ENCODE results near the gene PUM1.
"Not testable (repeated sequence)": the region's sequence is repeated elsewhere in the genome, so short reads cannot be mapped to it uniquely, and the experiment has no call there.

Gene PUM1

DNA sequence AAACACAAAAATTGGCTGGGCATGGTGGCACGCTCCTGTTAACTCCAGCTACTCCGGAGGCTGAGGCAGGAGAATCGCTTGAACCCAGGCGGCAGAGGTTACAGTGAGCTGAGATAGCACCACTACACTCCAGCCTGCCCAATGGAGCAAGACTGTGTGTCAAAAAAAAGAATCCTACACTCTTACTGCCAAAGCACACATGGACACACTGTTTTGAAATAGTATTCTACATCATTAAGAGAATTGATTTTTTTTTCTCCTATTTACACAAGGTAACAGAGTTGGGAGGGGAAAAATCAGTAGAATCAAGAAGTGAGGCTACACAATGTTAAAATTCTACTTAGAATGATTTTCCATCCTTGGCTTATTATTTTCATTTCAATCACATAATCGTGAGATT is 114.8 kb downstream of the PUM1 start:
- no peaks in the 10 kb centered on the region for H3K9me3 ChIP-seq
- no peaks in the 10 kb centered on the region for H3K4me1 ChIP-seq
- no peak for DNase-seq
- peaks cover 49% of the 10 kb centered on the region for H3K36me3 ChIP-seq
- TF ChIP-seq, protein P1, sequence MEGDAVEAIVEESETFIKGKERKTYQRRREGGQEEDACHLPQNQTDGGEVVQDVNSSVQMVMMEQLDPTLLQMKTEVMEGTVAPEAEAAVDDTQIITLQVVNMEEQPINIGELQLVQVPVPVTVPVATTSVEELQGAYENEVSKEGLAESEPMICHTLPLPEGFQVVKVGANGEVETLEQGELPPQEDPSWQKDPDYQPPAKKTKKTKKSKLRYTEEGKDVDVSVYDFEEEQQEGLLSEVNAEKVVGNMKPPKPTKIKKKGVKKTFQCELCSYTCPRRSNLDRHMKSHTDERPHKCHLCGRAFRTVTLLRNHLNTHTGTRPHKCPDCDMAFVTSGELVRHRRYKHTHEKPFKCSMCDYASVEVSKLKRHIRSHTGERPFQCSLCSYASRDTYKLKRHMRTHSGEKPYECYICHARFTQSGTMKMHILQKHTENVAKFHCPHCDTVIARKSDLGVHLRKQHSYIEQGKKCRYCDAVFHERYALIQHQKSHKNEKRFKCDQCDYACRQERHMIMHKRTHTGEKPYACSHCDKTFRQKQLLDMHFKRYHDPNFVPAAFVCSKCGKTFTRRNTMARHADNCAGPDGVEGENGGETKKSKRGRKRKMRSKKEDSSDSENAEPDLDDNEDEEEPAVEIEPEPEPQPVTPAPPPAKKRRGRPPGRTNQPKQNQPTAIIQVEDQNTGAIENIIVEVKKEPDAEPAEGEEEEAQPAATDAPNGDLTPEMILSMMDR (IDR thresholded peaks at IDR 0.05; ENCODE audit: low read depth, low read length): no peak
- H3K27me3 ChIP-seq: no peaks in the 10 kb centered on the region
- H3K4me3 ChIP-seq (ENCODE audit: low read depth, low read length): no peak overlapping the region

DNA sequence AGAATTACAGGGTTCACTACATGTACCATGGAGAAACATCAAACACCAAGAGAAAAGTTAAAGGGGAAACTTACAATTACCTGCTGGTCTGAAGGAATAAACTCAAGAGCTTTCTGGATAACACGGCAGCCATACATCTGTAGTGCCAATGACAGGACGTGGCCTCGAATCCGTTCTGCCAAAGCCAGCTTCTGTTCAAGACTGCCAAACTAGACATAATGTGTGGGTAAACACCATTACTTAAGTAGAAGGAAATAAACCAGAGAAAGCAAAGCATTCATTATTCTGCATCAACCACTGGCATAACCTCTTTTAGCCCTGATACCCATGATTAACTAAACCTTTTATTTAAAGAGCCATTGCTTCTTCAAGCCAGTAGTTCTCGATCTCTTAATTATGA is 115.5 kb downstream of the PUM1 start:
- peaks cover 49% of the 10 kb centered on the region for H3K36me3 ChIP-seq
- no peak for DNase-seq
- no peaks in the 10 kb centered on the region for H3K4me1 ChIP-seq
- TF ChIP-seq, protein P1 (IDR thresholded peaks at IDR 0.05; ENCODE audit: low read depth, low read length): no peak
- no peak overlapping the region for H3K4me3 ChIP-seq (ENCODE audit: low read depth, low read length)
- no peaks in the 10 kb centered on the region for H3K27me3 ChIP-seq
- no peaks in the 10 kb centered on the region for H3K9me3 ChIP-seq

DNA sequence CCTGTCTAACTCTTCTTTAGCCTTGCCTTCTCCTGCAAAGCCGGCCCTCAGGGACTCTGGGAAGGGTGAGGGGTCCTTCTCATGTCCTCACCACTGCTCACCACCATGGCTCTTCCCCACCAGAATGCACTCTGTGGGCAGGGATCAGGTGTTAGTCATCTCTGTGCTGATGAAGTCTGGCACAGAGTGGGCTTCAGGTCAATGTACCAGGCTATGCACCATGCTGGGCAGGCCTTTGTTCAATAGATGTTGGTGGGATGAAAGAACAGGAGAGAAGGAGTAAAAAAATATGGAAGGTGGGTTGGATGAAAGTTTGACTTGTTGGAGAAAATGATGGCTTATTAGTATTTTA is 116.1 kb downstream of the PUM1 start:
- DNase-seq; H3K4me1 ChIP-seq; H3K27me3 ChIP-seq; H3K4me3 ChIP-seq (ENCODE audit: low read depth, low read length); H3K9me3 ChIP-seq: not testable (repeated sequence)
- peaks cover 47% of the 10 kb centered on the region for H3K36me3 ChIP-seq

DNA sequence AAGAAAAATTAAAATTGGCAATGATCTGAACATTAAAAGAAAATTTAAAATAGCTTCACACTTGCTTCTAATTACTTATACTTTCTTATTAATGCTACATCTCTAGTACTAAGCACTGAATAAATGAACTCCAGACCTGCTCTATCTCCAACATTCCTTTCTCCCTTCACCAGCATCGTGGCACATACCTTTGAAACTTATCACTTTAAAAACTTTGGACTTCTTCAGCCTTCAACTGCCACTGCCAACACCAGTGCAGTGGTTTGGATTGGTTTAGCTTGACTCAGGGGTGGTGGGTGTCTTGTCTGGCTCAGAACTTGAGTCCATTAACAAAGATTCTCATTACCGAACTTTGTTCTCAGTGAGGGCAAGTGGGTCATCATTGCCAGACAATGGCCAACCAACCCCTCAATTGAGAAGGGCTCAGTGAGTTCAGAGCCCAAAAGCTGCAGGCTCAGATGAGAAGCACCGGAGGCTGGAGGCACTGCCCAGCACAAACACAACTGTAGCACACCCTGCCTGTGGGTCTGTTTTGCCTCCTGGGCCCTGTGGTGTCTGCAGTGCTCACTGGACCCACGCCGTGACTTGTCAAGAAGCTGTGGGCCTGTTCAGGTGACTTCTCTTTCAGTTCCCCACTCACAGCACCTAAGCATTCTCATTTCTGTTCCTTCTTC is 116.6 kb downstream of the PUM1 start:
- not testable (repeated sequence) for H3K4me3 ChIP-seq (ENCODE audit: low read depth, low read length); H3K9me3 ChIP-seq; DNase-seq; H3K27me3 ChIP-seq; H3K4me1 ChIP-seq
- H3K36me3 ChIP-seq: peaks cover 42% of the 10 kb centered on the region

DNA sequence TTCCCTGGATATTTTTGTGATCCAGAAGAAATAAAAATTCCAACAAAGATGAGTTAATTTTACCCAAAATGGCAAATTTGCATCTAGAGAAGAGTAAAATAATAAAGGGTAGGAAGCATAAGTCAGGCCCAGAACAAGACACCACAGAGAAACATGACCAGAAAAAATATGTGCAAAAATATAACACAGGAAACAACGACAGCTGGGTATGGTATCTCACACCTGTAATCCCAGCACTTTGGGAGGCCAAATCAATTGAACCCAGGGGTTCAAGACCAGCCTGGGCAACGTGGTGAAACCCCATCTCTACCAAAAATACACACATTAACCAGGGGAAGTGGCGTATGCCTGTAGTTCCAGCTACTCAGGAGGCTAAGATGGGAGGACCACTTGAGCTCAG is 117.2 kb downstream of the PUM1 start:
- Histone ChIP-seq H3K9me3 (no peaks in the 10 kb centered on the region), H3K4me1 (no peaks in the 10 kb centered on the region), H3K36me3 (peaks cover 37% of the 10 kb centered on the region), H3K4me3 (ENCODE audit: low read depth, low read length) (no peak overlapping the region), H3K27me3 (no peaks in the 10 kb centered on the region)
- DNase-seq: no peak
- TF ChIP-seq, protein P1 (IDR thresholded peaks at IDR 0.05; ENCODE audit: low read depth, low read length): no peak

DNA sequence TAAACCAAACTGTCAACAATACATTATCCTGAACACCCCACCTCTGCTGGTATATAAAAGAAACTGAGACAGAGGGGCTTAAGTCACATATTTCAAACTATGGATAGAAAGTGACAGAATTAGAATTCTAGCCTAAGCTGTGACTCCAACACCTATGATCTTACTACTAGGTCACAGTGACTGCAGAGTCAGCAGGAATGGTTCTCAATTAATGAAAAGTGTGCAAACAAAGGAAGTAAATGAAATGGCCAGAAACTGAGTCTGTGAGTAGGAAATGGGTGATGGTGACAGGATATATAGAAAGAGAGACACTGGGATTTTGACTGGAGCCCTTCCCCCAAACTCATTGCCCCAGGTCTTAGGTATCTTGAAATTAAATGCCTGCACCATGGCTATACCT is 118.3 kb downstream of the PUM1 start:
- Histone ChIP-seq H3K9me3 (no peaks in the 10 kb centered on the region), H3K4me1 (no peaks in the 10 kb centered on the region), H3K36me3 (peaks cover 36% of the 10 kb centered on the region), H3K4me3 (ENCODE audit: low read depth, low read length) (no peak overlapping the region), H3K27me3 (no peaks in the 10 kb centered on the region)
- DNase-seq: no peak
- TF ChIP-seq, protein P1 (IDR thresholded peaks at IDR 0.05; ENCODE audit: low read depth, low read length): no peak

DNA sequence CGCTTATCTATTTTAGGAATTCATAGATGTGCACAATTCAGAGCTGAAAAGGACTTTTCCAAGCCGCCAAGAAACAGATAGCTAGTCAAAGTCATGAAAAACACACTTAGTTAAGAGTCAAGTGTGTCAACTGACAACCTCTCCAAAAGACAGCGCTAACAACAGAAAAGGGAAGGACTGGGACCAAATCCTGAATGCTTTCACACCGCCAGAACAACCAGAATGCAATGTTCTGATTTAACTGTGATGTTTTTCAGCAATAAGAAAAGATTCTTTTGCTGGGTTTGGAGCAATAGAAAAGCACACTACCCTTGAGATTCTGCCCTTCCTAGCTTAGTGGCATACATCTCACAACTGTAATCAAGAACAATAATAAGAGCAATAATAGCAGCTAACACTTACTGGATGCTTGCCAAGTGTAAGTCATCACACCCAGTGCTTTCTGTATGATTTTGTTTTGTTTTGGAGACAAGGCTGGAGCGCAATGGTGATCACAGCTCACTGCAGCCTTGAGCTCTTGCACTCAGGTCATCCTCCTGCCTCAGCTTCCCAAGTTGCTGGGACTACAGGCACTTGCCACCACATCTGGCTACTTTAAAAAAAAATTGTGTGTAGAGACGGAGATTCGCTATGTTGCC is 123.1 kb downstream of the PUM1 start:
- TF ChIP-seq, protein P1 (IDR thresholded peaks at IDR 0.05; ENCODE audit: low read depth, low read length): no peak
- no peaks in the 10 kb centered on the region for H3K4me1 ChIP-seq
- H3K36me3 ChIP-seq: peaks cover 33% of the 10 kb centered on the region
- H3K9me3 ChIP-seq: no peaks in the 10 kb centered on the region
- no peak overlapping the region for H3K4me3 ChIP-seq (ENCODE audit: low read depth, low read length)
- H3K27me3 ChIP-seq: no peaks in the 10 kb centered on the region
- no peak for DNase-seq
